Upper lobe of right lung (tissue), 1 donor: ENCODE data around the gene C1QTNF7. TPM values are rescaled to one million over a fixed set of nuclear protein-coding genes. Genes with fewer than 3 reads are reported as not detected.

Source experiments
- ATAC-seq: fragments of 200-7000 bp; cut with Tn5 transposase; one replicate; pipeline ENCODE4 v1.9.1; 2020; ENCODE audit warnings: mild to moderate bottlenecking, moderate library complexity
- DNase-seq: peaks from one replicate; pipeline ENCODE4 v3.0.0-alpha.2; 2020
- H3K27ac ChIP-seq: fragments of 200-600 bp; one replicate; pipeline ENCODE4 v1.8.0; 2022
- H3K27me3 ChIP-seq: fragments of 200-600 bp; one replicate; pipeline ENCODE4 v1.8.0; 2022; ENCODE audit warnings: mild to moderate bottlenecking
- H3K36me3 ChIP-seq: fragments of 200-600 bp; one replicate; pipeline ENCODE4 v1.8.0; 2022
- H3K4me1 ChIP-seq: fragments of 200-600 bp; one replicate; pipeline ENCODE4 v1.8.0; 2022
- H3K4me3 ChIP-seq: fragments of 200-600 bp; one replicate; pipeline ENCODE4 v1.8.0; 2022; ENCODE audit warnings: mild to moderate bottlenecking
- H3K9me3 ChIP-seq: fragments of 200-600 bp; one replicate; pipeline ENCODE4 v1.8.0; 2022
- intact Hi-C: fragments of 100-400 bp; cut with DNase I; formaldehyde crosslinking; loops from one replicate; pipeline ENCODE4 v1.11.0; 2022
- total RNA-seq: library from RNA; stranded (reverse); fragmentation: NEBNext Ultra II Directional; extraction: Animal tissue kit (Norgen Biotek cat#: 25700); gene quantifications from one replicate; pipeline ENCODE4 v1.2.1, GENCODE V29; 2021
- TF ChIP-seq, protein P1 (sequence below): fragments of 200-600 bp; IDR thresholded peaks from one replicate; pipeline ENCODE4 v1.8.0; 2022; ENCODE audit warnings: antibody characterized with exemption
- donor health status: DM: no; HTN: yes; CAD: no; lungs with severe emphysema.

Gene C1QTNF7
- total RNA-seq, 1 donor from 2014 or later, result 15.1 TPM

DNA sequence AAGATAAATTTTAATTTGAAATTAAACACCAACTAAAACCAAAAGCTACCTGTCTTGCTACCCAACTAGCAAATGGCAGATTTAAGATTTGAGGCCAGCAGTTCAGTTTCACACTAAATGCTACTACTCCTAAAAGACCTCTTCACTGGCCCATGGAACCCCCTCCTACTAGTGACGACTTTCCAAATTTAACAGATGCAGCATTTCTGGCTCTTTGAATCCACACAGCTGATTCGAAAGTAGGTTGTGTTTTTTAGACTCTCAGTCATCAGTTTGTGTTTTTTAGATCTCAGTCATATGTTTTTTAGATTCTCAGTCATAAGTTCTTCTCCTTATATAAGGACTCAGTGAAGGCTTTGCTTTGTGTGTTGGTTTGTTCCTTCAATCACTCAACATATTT lies 30.8 kb downstream of the C1QTNF7 start:
- no peaks in the 10 kb centered on the region for H3K9me3 ChIP-seq
- DNase-seq, result no peak
- no peaks in the 10 kb centered on the region for H3K27me3 ChIP-seq
- ATAC-seq, result no peak
- H3K36me3 ChIP-seq, result no peaks in the 10 kb centered on the region
- TF ChIP-seq, protein P1, sequence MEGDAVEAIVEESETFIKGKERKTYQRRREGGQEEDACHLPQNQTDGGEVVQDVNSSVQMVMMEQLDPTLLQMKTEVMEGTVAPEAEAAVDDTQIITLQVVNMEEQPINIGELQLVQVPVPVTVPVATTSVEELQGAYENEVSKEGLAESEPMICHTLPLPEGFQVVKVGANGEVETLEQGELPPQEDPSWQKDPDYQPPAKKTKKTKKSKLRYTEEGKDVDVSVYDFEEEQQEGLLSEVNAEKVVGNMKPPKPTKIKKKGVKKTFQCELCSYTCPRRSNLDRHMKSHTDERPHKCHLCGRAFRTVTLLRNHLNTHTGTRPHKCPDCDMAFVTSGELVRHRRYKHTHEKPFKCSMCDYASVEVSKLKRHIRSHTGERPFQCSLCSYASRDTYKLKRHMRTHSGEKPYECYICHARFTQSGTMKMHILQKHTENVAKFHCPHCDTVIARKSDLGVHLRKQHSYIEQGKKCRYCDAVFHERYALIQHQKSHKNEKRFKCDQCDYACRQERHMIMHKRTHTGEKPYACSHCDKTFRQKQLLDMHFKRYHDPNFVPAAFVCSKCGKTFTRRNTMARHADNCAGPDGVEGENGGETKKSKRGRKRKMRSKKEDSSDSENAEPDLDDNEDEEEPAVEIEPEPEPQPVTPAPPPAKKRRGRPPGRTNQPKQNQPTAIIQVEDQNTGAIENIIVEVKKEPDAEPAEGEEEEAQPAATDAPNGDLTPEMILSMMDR, result no peak
- peaks cover 5% of the 10 kb centered on the region for H3K4me1 ChIP-seq
- no peak overlapping the region for H3K4me3 ChIP-seq
- no peak overlapping the region for H3K27ac ChIP-seq
- intact Hi-C loops, result loop anchor here (5.0 kb wide), 1 partner anchor 221 kb away; no protein-coding TSS in a partner anchor

DNA sequence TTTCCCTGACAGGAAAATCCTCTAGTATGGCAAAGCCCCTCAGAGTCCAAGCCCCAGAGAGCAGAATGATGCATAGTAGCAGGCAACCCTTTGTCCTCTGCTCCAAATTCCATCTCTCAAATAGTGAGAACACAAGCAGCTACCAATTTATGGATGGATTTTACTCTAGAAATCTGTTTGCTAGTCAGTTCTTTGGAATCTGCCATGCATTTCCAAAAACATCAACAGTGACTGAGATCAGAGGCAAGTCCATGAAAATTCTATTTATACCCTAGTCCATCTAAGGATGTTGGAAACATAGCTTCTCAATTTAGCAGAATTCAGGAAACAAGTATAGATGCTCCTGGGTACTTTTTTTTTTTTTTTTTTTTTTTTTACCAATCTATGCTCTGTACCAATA lies 31.9 kb downstream of the C1QTNF7 start:
- DNase-seq (no peak), ATAC-seq (no peak)
- H3K27me3 ChIP-seq, result no peaks in the 10 kb centered on the region
- intact Hi-C loops, result loop anchor here (5.0 kb wide), 1 partner anchor 222 kb away; no protein-coding TSS in a partner anchor
- no peaks in the 10 kb centered on the region for H3K36me3 ChIP-seq
- no peaks in the 10 kb centered on the region for H3K9me3 ChIP-seq
- H3K4me3 ChIP-seq, result no peak overlapping the region
- peaks cover 4% of the 10 kb centered on the region for H3K4me1 ChIP-seq
- TF ChIP-seq, protein P1, result no peak
- H3K27ac ChIP-seq, result no peak overlapping the region

DNA sequence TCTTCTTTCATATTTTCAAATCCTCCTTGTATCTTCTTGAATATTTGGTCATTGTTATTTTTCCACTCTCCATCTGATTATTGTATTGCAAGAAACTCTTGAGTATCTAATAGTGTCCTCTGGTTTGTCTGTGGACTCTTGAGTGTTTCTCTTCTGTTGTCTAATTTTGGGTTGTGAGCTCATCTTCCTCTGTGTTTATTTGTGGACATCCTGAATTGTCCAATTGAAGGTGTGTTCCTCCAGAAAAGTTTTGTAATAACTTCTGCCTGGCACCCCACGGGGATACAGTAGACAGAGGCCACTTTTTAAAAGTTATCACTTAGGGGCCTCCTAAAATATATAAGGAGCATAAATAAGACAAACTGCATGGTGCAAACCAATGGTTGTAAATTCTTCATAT lies 38.8 kb downstream of the C1QTNF7 start:
- DNase-seq (no peak), ATAC-seq (no peak)
- Histone ChIP-seq H3K27me3 (no peaks in the 10 kb centered on the region), H3K9me3 (no peaks in the 10 kb centered on the region), H3K27ac (no peak overlapping the region), H3K4me3 (no peak overlapping the region), H3K4me1 (no peaks in the 10 kb centered on the region), H3K36me3 (no peaks in the 10 kb centered on the region)
- TF ChIP-seq, protein P1, result no peak
- intact Hi-C loops, result no loop called here

DNA sequence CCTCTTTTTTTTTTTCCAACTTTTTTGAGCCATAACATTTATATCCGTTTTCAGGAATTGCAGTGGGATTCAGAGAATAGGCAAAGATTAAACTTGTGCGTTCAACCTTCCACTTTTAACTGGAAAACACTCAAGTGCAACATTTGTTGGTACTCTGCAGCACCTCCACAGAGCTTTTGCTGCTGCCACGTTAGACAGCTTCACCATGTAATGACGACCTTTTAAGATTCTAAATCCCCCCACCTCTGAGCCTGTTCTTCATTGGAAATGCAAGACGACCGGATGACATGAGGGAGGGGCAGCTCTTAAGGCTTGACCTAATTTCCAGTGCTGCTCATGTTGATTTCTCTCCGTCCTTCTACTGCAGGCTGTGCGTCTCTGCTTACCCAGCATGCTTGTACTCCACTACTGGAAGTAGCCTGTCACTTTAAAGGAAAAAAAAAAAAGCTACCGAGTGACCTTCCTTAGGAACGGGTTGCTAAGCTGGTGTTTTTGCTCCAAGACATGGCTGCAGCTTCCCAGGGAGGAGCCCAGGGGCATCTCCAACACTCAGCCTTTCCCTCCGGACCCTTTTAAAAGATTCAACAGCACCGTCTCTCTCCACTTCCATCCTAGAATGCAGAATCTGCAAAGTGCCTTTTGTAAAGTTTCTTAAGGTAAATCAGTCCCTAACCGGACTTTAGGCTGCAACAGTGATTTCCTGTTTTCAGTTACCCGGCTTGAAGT lies 41.7 kb downstream of the C1QTNF7 start, which contains the start of gene CC2D2A:
TSS of gene CC2D2A (plus strand) at position 481 of the 726 bp plus-strand sequence. CDS start 6,051 bp downstream, outside the sequence.
- H3K4me3 ChIP-seq, result peak within 1 kb of the TSS; percentile 65
- ATAC-seq (peak; percentile 96), DNase-seq (no peak)
- no peaks in the 10 kb centered on the region for H3K27me3 ChIP-seq
- H3K4me1 ChIP-seq, result no peaks in the 10 kb centered on the region
- intact Hi-C loops, result no loop called here
- TF ChIP-seq, protein P1, result no peak
- no peaks in the 10 kb centered on the region for H3K36me3 ChIP-seq
- H3K9me3 ChIP-seq, result no peaks in the 10 kb centered on the region
- H3K27ac ChIP-seq, result peak within 1 kb of the TSS; percentile 74

DNA sequence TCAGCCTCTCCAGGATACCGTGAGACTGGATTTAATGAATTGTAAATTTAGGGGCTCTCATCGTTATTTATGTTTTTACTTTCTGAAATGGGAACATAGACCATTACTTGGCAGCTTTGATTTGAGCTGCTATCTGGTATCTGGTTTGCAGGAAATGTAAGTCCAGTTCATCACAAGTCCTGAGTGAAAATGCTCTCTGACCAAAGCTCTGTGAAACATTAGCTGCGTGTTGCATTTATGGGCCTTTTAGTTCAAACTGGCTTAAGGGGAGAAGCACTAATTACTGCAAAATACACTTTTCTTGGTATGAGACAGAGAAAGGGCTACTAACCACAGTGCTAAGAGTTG lies 42.3 kb downstream of the C1QTNF7 start:
- no peaks in the 10 kb centered on the region for H3K36me3 ChIP-seq
- intact Hi-C loops, result no loop called here
- DNase-seq (no peak), ATAC-seq (no peak)
- H3K4me3 ChIP-seq, result peak overlapping the region; percentile 65
- peak overlapping the region; percentile 74 for H3K27ac ChIP-seq
- no peaks in the 10 kb centered on the region for H3K9me3 ChIP-seq
- TF ChIP-seq, protein P1, result no peak
- H3K27me3 ChIP-seq, result no peaks in the 10 kb centered on the region
- no peaks in the 10 kb centered on the region for H3K4me1 ChIP-seq
